ENCODE data around the gene PADI2. TPM values are rescaled to one million over a fixed set of nuclear protein-coding genes. Genes with fewer than 3 reads are reported as not detected.

PADI2 gene
- total and polyA plus RNA-seq, 2 donors (not counting 3 experiments of a cell fraction or from before 2014, with no cell fraction given) = not detected

- Histone ChIP-seq H3K9ac (replicated peaks; ENCODE audit: extremely low read depth, insufficient read depth, low read length) (no peak overlapping the region), H3K9me1 (replicated peaks; ENCODE audit: control insufficient read depth, extremely low read depth, insufficient read depth, low read length) (no peaks in the 10 kb centered on the region), H3K36me3 (ENCODE audit: control insufficient read depth in 2 of 2, extremely low read depth in 1 of 2, insufficient read depth in 2 of 2, low read length in 2 of 2) (no peaks in the 10 kb centered on the region), H2AFZ (ENCODE audit: low read depth, low read length) (no peak overlapping the region), H3K27ac (ENCODE audit: insufficient read depth, low read depth, low read length) (no peak overlapping the region), H3K4me3 (replicated peaks in 1 of 3; ENCODE audit: insufficient read depth in 1 of 3, low read depth in 1 of 3, low read length in 3 of 3) (no peak overlapping the region), H3K27me3 (ENCODE audit: control insufficient read depth in 2 of 2, insufficient read depth in 2 of 2, low read length in 2 of 2) (no peaks in the 10 kb centered on the region), H3K4me1 (ENCODE audit: control insufficient read depth, extremely low read depth, insufficient read depth, low read length) (no peaks in the 10 kb centered on the region), H3K9me3 (replicated peaks; ENCODE audit: control insufficient read depth, insufficient read depth, low read length) (no peaks in the 10 kb centered on the region), H3K4me2 (ENCODE audit: insufficient read depth, low read length) (no peak overlapping the region), H3K79me2 (ENCODE audit: control insufficient read depth, insufficient read depth, low read length) (no peaks in the 10 kb centered on the region), H4K20me1 (replicated peaks; ENCODE audit: control insufficient read depth, extremely low read depth, insufficient read depth, low read length) (no peaks in the 10 kb centered on the region)
- BruUV-seq (replicated peaks) = no TSS peak
- dilution Hi-C loops (cut with MboI; ENCODE audit: extremely low pct_ligation_motif_present, low sequenced_read_pairs) = no loop called here
- FAIRE-seq (no peak), DNase-seq (ENCODE audit: low read depth, low spot score) (no peak)
- TF ChIP-seq MAX (IDR thresholded peaks at IDR 0.05; ENCODE audit: insufficient read depth, insufficient read length) (no peak), POLR2AphosphoS5 (IDR thresholded peaks at IDR 0.05; ENCODE audit: insufficient read depth, low read depth, low read length) (no peak), GATA2 (IDR thresholded peaks at IDR 0.05; ENCODE audit: insufficient read depth, insufficient read length, low read depth, low read length) (no peak), JUN (IDR thresholded peaks at IDR 0.05; ENCODE audit: borderline replicate concordance, insufficient read depth, insufficient read length, low read depth) (no peak), FOS (IDR thresholded peaks at IDR 0.05; ENCODE audit: borderline replicate concordance, insufficient read depth, low read length) (no peak), MYC (IDR thresholded peaks at IDR 0.05; ENCODE audit: low read depth, low read length) (no peak), POLR2A (IDR thresholded peaks at IDR 0.05; ENCODE audit: low read depth, low read length) (no peak), EZH2 (IDR thresholded peaks at IDR 0.05; ENCODE audit: borderline replicate concordance, low read depth, low read length, severe bottlenecking) (no peak)
- TF ChIP-seq, protein P1, sequence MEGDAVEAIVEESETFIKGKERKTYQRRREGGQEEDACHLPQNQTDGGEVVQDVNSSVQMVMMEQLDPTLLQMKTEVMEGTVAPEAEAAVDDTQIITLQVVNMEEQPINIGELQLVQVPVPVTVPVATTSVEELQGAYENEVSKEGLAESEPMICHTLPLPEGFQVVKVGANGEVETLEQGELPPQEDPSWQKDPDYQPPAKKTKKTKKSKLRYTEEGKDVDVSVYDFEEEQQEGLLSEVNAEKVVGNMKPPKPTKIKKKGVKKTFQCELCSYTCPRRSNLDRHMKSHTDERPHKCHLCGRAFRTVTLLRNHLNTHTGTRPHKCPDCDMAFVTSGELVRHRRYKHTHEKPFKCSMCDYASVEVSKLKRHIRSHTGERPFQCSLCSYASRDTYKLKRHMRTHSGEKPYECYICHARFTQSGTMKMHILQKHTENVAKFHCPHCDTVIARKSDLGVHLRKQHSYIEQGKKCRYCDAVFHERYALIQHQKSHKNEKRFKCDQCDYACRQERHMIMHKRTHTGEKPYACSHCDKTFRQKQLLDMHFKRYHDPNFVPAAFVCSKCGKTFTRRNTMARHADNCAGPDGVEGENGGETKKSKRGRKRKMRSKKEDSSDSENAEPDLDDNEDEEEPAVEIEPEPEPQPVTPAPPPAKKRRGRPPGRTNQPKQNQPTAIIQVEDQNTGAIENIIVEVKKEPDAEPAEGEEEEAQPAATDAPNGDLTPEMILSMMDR (IDR thresholded peaks at IDR 0.05; ENCODE audit: extremely low read depth in 1 of 2, insufficient read depth in 1 of 2, low read depth in 1 of 2, low read length in 2 of 2) = no peak
- intact Hi-C loops (cut with micrococcal nuclease) = no loop called here
- POLR2A ChIA-PET = no interaction called here
- CTCF ChIA-PET = no interaction called here
Observed at GRCh38 chr1:17080880-17081279, 38.4 kb downstream of the PADI2 start.
